ENCODE data around the gene ANKRD52. TPM values are rescaled to one million over a fixed set of nuclear protein-coding genes. Genes with fewer than 3 reads are reported as not detected.
"Not testable (repeated sequence)": the region's sequence is repeated elsewhere in the genome, so short reads cannot be mapped to it uniquely, and the experiment has no call there.

The ANKRD52 gene
- total RNA-seq, 1 donor from 2014 or later = 9.1 TPM

- Histone ChIP-seq H2AFZ (replicated peaks) (no peak overlapping the region), H3K27ac (peak overlapping the region; percentile 49), H3K79me2 (ENCODE audit: low read depth) (no peaks in the 10 kb centered on the region), H3F3A (ENCODE audit: low read depth) (peaks cover 51% of the 10 kb centered on the region), H3K9ac (no peak overlapping the region), H3K4me1 (no peaks in the 10 kb centered on the region), H3K4me3 (no peak overlapping the region), H3K36me3 (no peaks in the 10 kb centered on the region), H3K9me3 (ENCODE audit: low read depth) (no peaks in the 10 kb centered on the region), H3K4me2 (no peak overlapping the region), H3K27me3 (no peaks in the 10 kb centered on the region), H4K20me1 (ENCODE audit: low read depth) (no peaks in the 10 kb centered on the region)
- Mint-ChIP-seq H3K27ac (no peak overlapping the region), H3K4me3 (no peak overlapping the region), H3K9me3 (no peaks in the 10 kb centered on the region), H3K36me3 (peaks cover 45% of the 10 kb centered on the region), H3K4me1 (peaks cover 17% of the 10 kb centered on the region), H3K27me3 (ENCODE audit: insufficient read depth, low read depth) (no peaks in the 10 kb centered on the region)
- peak; percentile 52 for DNase-seq (ENCODE audit: low spot score)
- TF ChIP-seq EZH2phosphoT487 (IDR thresholded peaks at IDR 0.05) = no peak
- peak; percentile 57 for TF ChIP-seq CTCF (IDR thresholded peaks at IDR 0.05)
Measured at GRCh38 chr12:56271031-56271430, 12.8 kb upstream of the ANKRD52 start.

DNA sequence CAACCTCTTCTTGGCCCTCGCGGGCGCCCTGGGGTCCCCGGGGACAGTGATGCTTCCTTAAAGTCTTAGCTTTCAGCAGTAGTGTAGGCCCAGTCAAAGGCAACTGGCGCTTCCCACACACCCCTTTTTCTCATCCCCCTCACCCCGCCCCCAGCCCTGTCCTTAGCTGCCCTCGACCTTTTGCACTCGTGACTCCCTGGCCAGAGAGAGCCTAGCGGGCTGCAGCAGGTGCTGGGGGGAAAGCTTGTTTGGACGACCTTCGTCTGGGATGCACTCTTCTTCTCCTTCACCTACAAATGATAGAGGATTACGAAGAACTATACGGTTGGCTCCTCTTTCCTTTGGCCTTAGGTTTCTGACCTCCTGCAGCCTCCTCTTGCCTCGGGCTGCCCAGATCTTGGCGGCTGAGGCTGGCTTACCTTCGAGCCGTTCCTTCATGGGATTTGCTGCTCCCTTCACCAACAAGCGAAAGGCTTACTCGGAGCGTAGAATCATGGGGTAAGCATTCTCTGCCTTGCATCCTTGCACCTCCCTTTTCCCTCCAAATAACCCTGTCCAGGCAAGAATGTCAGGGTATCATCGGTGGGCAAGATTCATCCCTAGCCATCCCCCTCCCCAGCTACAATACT is 9.4 kb upstream of the ANKRD52 start:
- H3K4me2 ChIP-seq = peak overlapping the region; percentile 83
- H3K27me3 ChIP-seq = no peaks in the 10 kb centered on the region
- peak; percentile 57 for DNase-seq (ENCODE audit: low spot score)
- peaks cover 50% of the 10 kb centered on the region for H3F3A ChIP-seq (ENCODE audit: low read depth)
- peak overlapping the region; percentile 59 for H2AFZ ChIP-seq (replicated peaks)
- H3K36me3 Mint-ChIP-seq = peaks cover 26% of the 10 kb centered on the region
- peaks cover 20% of the 10 kb centered on the region for H3K4me1 Mint-ChIP-seq
- TF ChIP-seq EZH2 (IDR thresholded peaks at IDR 0.05) = no peak
- TF ChIP-seq EZH2phosphoT487 (IDR thresholded peaks at IDR 0.05) = no peak
- H3K27me3 Mint-ChIP-seq (ENCODE audit: insufficient read depth, low read depth) = peaks cover 1% of the 10 kb centered on the region
- H3K4me3 ChIP-seq = peak overlapping the region; percentile 83
- H3K4me3 Mint-ChIP-seq = peak overlapping the region; percentile 94
- no peaks in the 10 kb centered on the region for H3K36me3 ChIP-seq
- peak overlapping the region; percentile 17 for H3K9ac ChIP-seq
- no peaks in the 10 kb centered on the region for H3K4me1 ChIP-seq
- no peaks in the 10 kb centered on the region for H3K9me3 ChIP-seq (ENCODE audit: low read depth)
- H3K27ac ChIP-seq = no peak overlapping the region
- no peaks in the 10 kb centered on the region for H3K79me2 ChIP-seq (ENCODE audit: low read depth)
- no peaks in the 10 kb centered on the region for H4K20me1 ChIP-seq (ENCODE audit: low read depth)
- H3K9me3 Mint-ChIP-seq = no peaks in the 10 kb centered on the region
- peak overlapping the region; percentile 63 for H3K27ac Mint-ChIP-seq

DNA sequence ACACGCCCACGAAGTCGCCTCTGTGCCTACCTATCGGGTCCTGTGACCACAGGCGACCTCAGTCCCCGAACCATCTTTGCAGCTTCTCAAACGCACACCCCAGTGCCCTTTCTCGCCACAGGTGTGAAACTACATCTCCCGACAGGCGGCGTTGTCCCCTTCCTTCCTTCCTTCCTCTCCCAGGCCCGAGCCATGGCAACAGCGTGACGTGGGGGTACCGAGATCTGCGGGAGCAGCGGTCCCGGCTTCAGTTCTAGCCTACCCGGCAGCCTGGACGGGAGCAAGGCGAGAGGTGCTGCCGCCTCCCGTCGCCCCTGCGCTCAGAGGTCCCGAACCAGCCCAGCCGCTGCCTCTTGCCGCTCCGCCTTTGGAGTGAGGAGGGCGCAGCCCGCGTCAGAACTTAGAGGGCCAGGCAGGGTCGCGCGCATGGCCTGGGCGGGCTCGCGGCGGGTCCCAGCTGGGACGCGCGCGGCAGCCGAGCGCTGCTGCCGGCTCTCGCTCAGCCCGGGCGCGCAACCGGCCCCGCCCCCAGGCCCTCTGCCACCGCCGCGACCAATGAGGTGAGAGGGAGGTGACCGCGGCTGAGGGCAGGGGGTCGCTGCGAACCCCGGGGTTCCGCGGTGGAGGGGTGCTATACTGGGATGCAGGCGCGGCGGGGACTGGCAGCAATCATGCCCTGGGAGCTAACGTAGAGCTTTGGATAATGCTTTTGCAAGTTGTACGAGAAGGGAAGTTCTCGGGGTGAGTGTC is 8.7 kb upstream of the ANKRD52 start, which contains the start of gene COQ10A:
TSS of gene COQ10A (plus strand) at position 250 of the 750 bp plus-strand sequence. CDS start at position 427, 177 bp downstream.
- no peaks in the 10 kb centered on the region for H3K4me1 ChIP-seq
- Mint-ChIP-seq H3K27ac (peak within 1 kb of the TSS; percentile 97), H3K27me3 (ENCODE audit: insufficient read depth, low read depth) (peaks cover 2% of the 10 kb centered on the region), H3K4me3 (peak within 1 kb of the TSS; percentile 94), H3K9me3 (no peaks in the 10 kb centered on the region), H3K36me3 (peaks cover 21% of the 10 kb centered on the region), H3K4me1 (peaks cover 19% of the 10 kb centered on the region)
- H3K4me3 ChIP-seq = peak within 1 kb of the TSS; percentile 83
- TF ChIP-seq EZH2phosphoT487 (IDR thresholded peaks at IDR 0.05) (no peak), CTCF (IDR thresholded peaks at IDR 0.05) (peak; percentile 67), EZH2 (IDR thresholded peaks at IDR 0.05) (no peak)
- no peaks in the 10 kb centered on the region for H3K36me3 ChIP-seq
- peaks cover 49% of the 10 kb centered on the region for H3F3A ChIP-seq (ENCODE audit: low read depth)
- no peaks in the 10 kb centered on the region for H3K9me3 ChIP-seq (ENCODE audit: low read depth)
- DNase-seq (ENCODE audit: low spot score) = peak; percentile 95
- no peaks in the 10 kb centered on the region for H3K79me2 ChIP-seq (ENCODE audit: low read depth)
- no peaks in the 10 kb centered on the region for H4K20me1 ChIP-seq (ENCODE audit: low read depth)
- H3K27me3 ChIP-seq = no peaks in the 10 kb centered on the region
- peak within 1 kb of the TSS; percentile 83 for H3K4me2 ChIP-seq
- peak within 1 kb of the TSS; percentile 78 for H3K27ac ChIP-seq
- H3K9ac ChIP-seq = peak within 1 kb of the TSS; percentile 17
- H2AFZ ChIP-seq (replicated peaks) = peak within 1 kb of the TSS; percentile 87

DNA sequence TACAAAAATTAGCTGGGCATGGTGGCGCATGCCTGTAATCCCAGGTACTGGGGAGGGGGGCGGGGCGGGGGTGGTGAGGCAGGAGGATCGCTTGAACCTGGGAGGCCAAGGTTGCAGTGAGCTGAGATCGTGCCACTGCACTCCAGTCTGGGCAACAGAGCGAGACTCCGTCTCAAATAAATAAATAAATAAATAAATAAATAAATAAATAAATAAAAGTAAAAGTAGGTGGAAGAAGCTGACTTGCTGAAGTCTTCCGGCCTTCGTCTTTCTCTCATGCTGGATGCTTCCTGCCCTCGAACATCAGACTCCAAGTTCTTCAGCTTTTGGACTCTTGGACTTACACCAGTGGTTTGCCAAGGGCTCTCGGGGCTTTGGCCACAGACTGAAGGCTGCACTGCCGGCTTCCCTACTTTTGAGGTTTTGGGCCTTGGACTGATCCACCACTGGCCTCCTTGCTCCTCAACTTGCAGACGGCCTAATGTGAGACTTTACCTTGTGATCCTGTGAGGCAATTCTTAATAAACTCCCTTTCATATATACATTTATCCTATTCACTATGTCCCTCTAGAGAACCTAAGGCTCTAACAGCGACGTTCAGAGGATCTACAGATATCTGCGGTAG is 8.0 kb upstream of the ANKRD52 start:
- Histone ChIP-seq H3F3A (ENCODE audit: low read depth) (peaks cover 44% of the 10 kb centered on the region), H3K4me3 (peak overlapping the region; percentile 83), H3K4me2 (peak overlapping the region; percentile 83), H2AFZ (replicated peaks) (peak overlapping the region; percentile 87)
- H3K27ac ChIP-seq; H3K4me1 ChIP-seq; H3K9ac ChIP-seq; H3K9me3 ChIP-seq (ENCODE audit: low read depth); H3K9me3 Mint-ChIP-seq; H3K79me2 ChIP-seq (ENCODE audit: low read depth); H3K27me3 ChIP-seq; H4K20me1 ChIP-seq (ENCODE audit: low read depth); H3K36me3 ChIP-seq; H3K27me3 Mint-ChIP-seq (ENCODE audit: insufficient read depth, low read depth); DNase-seq (ENCODE audit: low spot score): not testable (repeated sequence)
- peak overlapping the region; percentile 94 for H3K4me3 Mint-ChIP-seq
- H3K4me1 Mint-ChIP-seq = peaks cover 16% of the 10 kb centered on the region
- peaks cover 17% of the 10 kb centered on the region for H3K36me3 Mint-ChIP-seq
- H3K27ac Mint-ChIP-seq = peak overlapping the region; percentile 97

GRCh38 chr12:56262955-56263354 is 4.8 kb upstream of the ANKRD52 start:
- H3K4me3 Mint-ChIP-seq; H3K4me3 ChIP-seq; H3K36me3 Mint-ChIP-seq; H2AFZ ChIP-seq (replicated peaks); H3K27ac ChIP-seq; H3K27me3 Mint-ChIP-seq (ENCODE audit: insufficient read depth, low read depth); DNase-seq (ENCODE audit: low spot score); H3K9me3 ChIP-seq (ENCODE audit: low read depth); H3K4me2 ChIP-seq; H3K79me2 ChIP-seq (ENCODE audit: low read depth); H3K27me3 ChIP-seq; H3K9me3 Mint-ChIP-seq; H3K4me1 ChIP-seq; H4K20me1 ChIP-seq (ENCODE audit: low read depth); H3K9ac ChIP-seq; H3K27ac Mint-ChIP-seq; H3K36me3 ChIP-seq: not testable (repeated sequence)
- H3F3A ChIP-seq (ENCODE audit: low read depth) = peaks cover 34% of the 10 kb centered on the region
- H3K4me1 Mint-ChIP-seq = peaks cover 21% of the 10 kb centered on the region

All from neural progenitor cell (in vitro differentiated cells).